ENCODE measurements around the gene HSP90AB1.

HSP90AB1 gene

DNA sequence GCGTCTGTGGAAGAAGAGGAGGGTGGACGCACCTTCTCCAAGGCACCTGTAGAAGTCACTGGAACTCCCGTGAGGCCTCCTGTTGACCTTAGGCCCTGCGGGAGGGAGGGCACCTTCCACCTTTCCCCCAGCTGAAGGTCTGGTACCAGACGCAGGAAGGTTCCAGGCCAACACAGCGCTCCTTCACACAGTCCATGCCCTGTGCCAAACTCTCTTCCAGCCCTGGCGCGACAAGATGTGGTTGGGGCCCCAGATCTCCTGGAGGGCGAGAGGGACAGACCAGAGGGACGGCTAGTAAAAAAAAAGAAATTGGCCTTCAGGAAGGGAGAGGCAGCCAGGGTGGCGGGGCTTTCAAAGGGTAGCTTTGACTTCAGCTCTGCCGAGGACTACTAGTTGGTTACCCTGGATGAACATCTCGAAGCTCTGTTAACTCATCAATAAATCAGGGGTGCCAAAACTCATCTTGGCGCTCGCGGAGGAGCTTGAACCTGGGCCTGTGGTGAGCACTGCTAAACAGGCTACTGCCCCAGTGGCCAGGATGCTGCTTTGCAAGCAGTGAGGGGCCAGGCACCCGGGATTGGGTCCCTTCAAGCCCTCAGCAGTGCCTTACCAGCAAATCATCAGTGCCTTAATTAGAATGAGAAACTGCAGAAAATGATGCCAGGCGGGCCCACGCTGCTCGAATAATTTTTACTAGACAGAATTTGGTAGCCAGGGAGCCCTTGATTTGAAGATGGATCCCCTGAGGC is 51.3 kb downstream of the HSP90AB1 start:
- H3K4me3 ChIP-seq (ENCODE audit: low read length), result no peak overlapping the region
- DNase-seq (ENCODE audit: low read depth, low spot score), result no peak

DNA sequence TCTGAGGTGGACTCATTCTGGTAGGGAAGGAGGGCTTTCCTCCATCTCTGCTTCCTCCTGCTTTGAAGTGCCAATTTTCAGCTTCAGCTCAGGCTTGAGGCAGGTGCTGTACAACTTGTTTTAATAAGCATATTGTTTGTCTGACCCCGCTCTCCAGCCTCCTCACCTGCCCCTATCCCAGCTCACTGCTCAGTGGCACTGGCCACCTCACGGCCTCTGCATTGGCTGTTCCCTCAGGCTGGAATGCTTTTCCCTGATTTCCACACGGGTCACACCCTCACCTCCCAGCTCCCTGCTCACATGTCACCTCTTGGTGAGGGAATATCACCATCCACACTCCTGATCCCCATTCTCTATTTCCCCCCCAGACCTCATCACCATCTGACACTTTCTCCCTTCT is 52.0 kb downstream of the HSP90AB1 start:
- H3K4me3 ChIP-seq (ENCODE audit: low read length), result no peak overlapping the region
- no peak for DNase-seq (ENCODE audit: low read depth, low spot score)

DNA sequence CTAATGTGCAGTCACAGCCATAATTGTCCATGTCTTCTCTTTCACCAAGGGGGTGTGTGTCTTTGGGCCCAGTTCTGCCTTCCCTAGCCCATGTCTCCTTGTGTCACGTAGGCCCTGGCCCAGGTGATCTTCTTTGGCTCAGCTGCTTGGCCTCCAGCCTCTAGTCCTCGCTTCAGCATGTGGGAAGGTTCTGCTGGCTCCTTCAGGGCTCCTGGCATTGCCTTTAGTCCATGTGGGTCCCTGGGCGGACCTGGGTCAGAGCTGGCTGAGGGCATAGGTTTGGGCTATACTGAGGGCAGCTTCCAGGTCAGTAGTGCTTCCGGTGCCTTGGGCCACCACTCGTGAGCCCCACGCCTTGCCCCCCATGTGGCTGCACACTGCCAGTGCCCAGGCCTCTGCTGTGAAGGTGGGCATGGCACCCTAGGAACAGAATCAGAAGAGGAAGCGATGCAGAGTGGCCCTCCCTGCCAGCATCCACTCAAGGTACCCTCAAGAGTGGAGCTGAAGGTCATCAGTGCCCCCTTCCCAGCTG is 53.5 kb downstream of the HSP90AB1 start:
- no peak for DNase-seq (ENCODE audit: low read depth, low spot score)

DNA sequence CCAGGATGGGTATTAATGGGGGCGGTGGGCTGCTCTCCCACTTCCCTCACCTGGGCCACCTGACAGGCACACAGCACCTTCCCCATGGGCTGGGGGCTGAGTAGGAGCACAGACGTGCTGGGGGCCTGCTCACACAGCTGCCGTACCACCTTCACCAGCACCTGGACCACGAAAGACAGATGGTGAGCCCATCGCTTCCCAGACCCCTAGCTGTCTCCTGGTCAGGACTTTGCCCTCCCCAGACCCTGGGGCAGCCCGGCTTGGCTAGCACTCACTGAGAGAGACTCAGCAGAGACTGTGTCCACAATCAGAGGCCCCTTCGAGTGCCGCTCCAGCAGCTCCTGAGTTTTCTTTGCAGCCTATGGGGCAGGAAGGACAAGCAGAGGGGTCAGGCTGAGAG is 54.2 kb downstream of the HSP90AB1 start:
- H3K4me3 ChIP-seq (ENCODE audit: low read length), result no peak overlapping the region
- no peak for DNase-seq (ENCODE audit: low read depth, low spot score)

More for the DNA sequence above, 53.5 kb downstream of the HSP90AB1 start:
- no peak overlapping the region for H3K4me3 ChIP-seq (ENCODE audit: low read length)

DNA sequence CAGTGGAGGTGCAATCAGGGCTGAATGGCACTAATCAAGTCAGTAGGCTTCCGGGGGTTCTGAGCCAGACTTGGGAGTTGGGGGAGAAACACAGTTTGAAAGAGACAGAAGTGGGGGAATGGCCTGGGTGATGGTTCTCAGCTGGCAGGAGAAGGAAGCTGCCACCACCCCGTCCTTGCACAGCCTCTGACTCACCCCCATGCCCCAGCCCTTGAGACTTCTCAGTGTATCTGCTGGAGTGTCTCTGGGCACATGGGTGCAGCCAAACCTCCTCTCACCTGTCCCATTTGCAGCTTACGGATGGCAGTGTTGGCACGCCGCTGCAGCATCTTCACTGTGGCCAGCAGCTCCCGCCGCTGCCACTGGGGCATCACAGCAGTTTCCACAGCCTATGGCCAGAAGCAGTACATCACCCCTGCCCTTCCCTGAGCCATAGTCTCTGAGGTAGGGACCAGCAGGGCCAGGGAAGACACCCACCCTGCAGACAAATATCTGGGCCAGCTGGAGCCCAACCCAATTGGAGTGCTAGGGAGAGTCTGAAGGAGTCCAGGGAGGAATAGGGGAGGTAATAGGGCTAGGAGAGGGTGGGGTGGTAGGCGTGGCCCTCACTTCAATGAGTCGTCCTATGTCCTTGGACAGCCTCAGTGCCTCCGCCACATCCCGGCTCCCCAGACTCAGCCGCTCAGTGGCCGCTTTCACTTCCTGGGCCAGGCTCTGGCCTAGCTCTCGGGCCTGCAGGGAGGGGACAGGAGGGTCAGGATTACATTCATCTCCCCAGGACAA is 55.1 kb downstream of the HSP90AB1 start:
- no peak overlapping the region for H3K4me3 ChIP-seq (ENCODE audit: low read length)
- DNase-seq (ENCODE audit: low read depth, low spot score), result no peak

DNA sequence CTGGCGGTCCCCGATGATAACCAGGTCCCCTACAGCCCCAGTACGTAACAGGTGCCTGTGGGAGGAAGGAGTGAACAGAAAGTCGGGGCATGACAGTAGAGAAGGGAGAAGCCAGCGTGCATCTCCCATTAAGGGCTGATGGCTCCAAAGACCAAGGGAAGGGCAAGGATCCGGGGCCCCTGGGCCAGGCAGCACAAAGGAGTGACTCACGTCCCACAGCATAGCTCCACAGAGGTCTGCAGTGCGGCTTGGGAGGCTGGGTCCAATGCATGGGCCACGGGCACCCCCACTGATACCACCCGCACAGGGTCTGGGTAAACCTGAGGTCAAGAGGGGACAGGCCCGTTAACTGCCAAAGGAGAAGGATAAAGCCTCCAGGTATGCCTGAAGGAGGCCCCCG is 56.0 kb downstream of the HSP90AB1 start:
- no peak overlapping the region for H3K4me3 ChIP-seq (ENCODE audit: low read length)
- no peak for DNase-seq (ENCODE audit: low read depth, low spot score)
